Transverse colon (tissue), 4 donors: ENCODE results near the gene GNB1L. TPM values are rescaled to one million over a fixed set of nuclear protein-coding genes. Genes with fewer than 3 reads are reported as not detected.

Source experiments
- DNase-seq: peaks from one replicate; pipeline ENCODE4 v3.0.0-alpha.2; 2019
- H3K27ac ChIP-seq, 4 donors: fragments of 200-600 bp; sonication (generic); 2 replicates each; pipeline ENCODE4 v1.5.1; 2016 to 2018; ENCODE audit warnings: inconsistent platforms in 4 of 4
- H3K27me3 ChIP-seq: fragments of 200-600 bp; sonication (generic); 2 replicates; pipeline ENCODE4 v1.5.1; 2017; ENCODE audit warnings: inconsistent platforms
- H3K36me3 ChIP-seq, 4 donors: fragments of 200-600 bp; sonication (generic); 2 replicates each; pipeline ENCODE4 v1.5.1; 2017 to 2019; ENCODE audit warnings: inconsistent platforms in 4 of 4
- H3K4me1 ChIP-seq, 4 donors: fragments of 200-600 bp; sonication (generic); 2 replicates each; pipeline ENCODE4 v1.5.1; 2017 to 2020; ENCODE audit warnings: inconsistent platforms in 4 of 4
- H3K4me3 ChIP-seq, 4 donors: fragments of 200-600 bp; sonication (generic); 1 replicate in 1 of 4; 2 replicates in 3 of 4; pipeline versions ENCODE4 v1.5.1 to v1.6.1; 2017 to 2019; ENCODE audit warnings: inconsistent platforms in 4 of 4
- H3K9me3 ChIP-seq, 2 donors: fragments of 200-600 bp; sonication (generic); 2 replicates each; pipeline ENCODE4 v1.5.1; 2017 to 2019; ENCODE audit warnings: inconsistent platforms in 2 of 2
- CTCF ChIP-seq, 5 experiments: fragments of 200-600 bp in 3 of 5; fragments of 450-650 bp in 2 of 5; sonication (generic) in 3 of 5; IDR thresholded peaks; 1 replicate in 2 of 5; 2 replicates in 3 of 5; pipeline ENCODE4 v1.5.1; 2016 to 2017; ENCODE audit warnings: antibody characterized with exemption in 5 of 5, inconsistent platforms in 3 of 5, mild to moderate bottlenecking in 2 of 5, moderate library complexity in 1 of 5
- EP300 ChIP-seq: sonication (generic); formaldehyde crosslinking; IDR thresholded peaks from one replicate; pipeline ENCODE4 v1.6.1; 2017; ENCODE audit warnings: antibody characterized with exemption, low read depth
- POLR2A ChIP-seq: fragments of 450-650 bp; IDR thresholded peaks from one replicate; pipeline ENCODE4 v1.6.1; 2016; ENCODE audit warnings: antibody characterized with exemption, mild to moderate bottlenecking, moderate library complexity
- POLR2AphosphoS5 ChIP-seq, 3 donors: sonication (generic); formaldehyde crosslinking; IDR thresholded peaks; one replicate each; pipeline ENCODE4 v1.6.1; 2016; ENCODE audit warnings: antibody characterized with exemption in 3 of 3
- WGBS, 2 donors: methylation state at CpG; one replicate each; pipeline ENCODE4 v1.1.5; 2018; ENCODE audit warnings: low coverage in 1 of 2; 5-methylcytosine and 5-hydroxymethylcytosine counted together
- in situ Hi-C, 4 donors: fragments of 200-750 bp; cut with MboI; loops; one replicate each; pipeline versions ENCODE4 v1.15.0 to v1.15.1; 2017; ENCODE audit warnings: low sequenced_read_pairs in 3 of 4, low pct_ligation_motif_present in 1 of 4, low pct_unique_long_range_greater_than_20kb in 1 of 4
- intact Hi-C: fragments of 100-400 bp; cut with DNase I; formaldehyde crosslinking; loops from one replicate; pipeline ENCODE4 v1.15.1; 2023; ENCODE audit warnings: low total_unique reads
- total RNA-seq, 4 donors: library from RNA; depleted of rRNA; stranded (reverse); fragments of >200 nt; gene quantifications; one replicate each; pipeline ENCODE4 v1.1.0, GENCODE V29; 2016

The GNB1L gene
- total RNA-seq, 4 donors from 2014 or later, result 0.80 to 4.8 (median 2.8) TPM

GRCh38 chr22:19775496-19776325 is 79.0 kb downstream of the GNB1L start:
- no peak for DNase-seq
- intact Hi-C loops (no loop called here), in situ Hi-C loops (no loop called here)
- Histone ChIP-seq H3K4me3 (no peak overlapping the region), H3K27ac (no peak overlapping the region), H3K9me3 (no peaks in the 10 kb centered on the region), H3K27me3 (peaks cover 76% of the 10 kb centered on the region), H3K4me1 (no peaks in the 10 kb centered on the region), H3K36me3 (no peaks in the 10 kb centered on the region)
- 86% methylated on average over 22 of the region's 24 CpGs; no CpG with 5 or more reads in 1 of the 2 donors for WGBS, 2 donors
- TF ChIP-seq EP300 (no peak), POLR2A (no peak), CTCF (IDR thresholded peaks at IDR 0.05) (no peak)

GRCh38 chr22:19774628-19775027 is 80.0 kb downstream of the GNB1L start:
- DNase-seq, result no peak
- H3K27ac ChIP-seq, result no peak overlapping the region
- intact Hi-C loops (no loop called here), in situ Hi-C loops (no loop called here)
- H3K4me3 ChIP-seq, result no peak overlapping the region
- H3K4me1 ChIP-seq, result no peaks in the 10 kb centered on the region
- no peaks in the 10 kb centered on the region for H3K9me3 ChIP-seq
- WGBS, 2 donors, result 71 to 91% methylated on average over 1 to 8 of the region's 8 CpGs
- H3K27me3 ChIP-seq, result peaks cover 87% of the 10 kb centered on the region
- TF ChIP-seq POLR2A, result no peak
- no peak for TF ChIP-seq CTCF (IDR thresholded peaks at IDR 0.05)
- no peak for TF ChIP-seq EP300
- no peak for TF ChIP-seq POLR2AphosphoS5 (IDR thresholded peaks at IDR 0.05)
- no peaks in the 10 kb centered on the region for H3K36me3 ChIP-seq

GRCh38 chr22:19773470-19774040 is 81.1 kb downstream of the GNB1L start:
- Histone ChIP-seq H3K27ac (no peak overlapping the region), H3K36me3 (no peaks in the 10 kb centered on the region), H3K27me3 (peaks cover 93% of the 10 kb centered on the region), H3K9me3 (no peaks in the 10 kb centered on the region), H3K4me3 (no peak overlapping the region), H3K4me1 (no peaks in the 10 kb centered on the region)
- WGBS, 2 donors, result 71% methylated on average over 6 of the region's 9 CpGs; no CpG with 5 or more reads in 1 of the 2 donors
- TF ChIP-seq POLR2A (no peak), POLR2AphosphoS5 (IDR thresholded peaks at IDR 0.05) (no peak), EP300 (no peak), CTCF (IDR thresholded peaks at IDR 0.05) (no peak)
- in situ Hi-C loops (no loop called here), intact Hi-C loops (no loop called here)
- DNase-seq, result no peak

GRCh38 chr22:19772673-19773469 is 81.8 kb downstream of the GNB1L start:
- in situ Hi-C loops, result no loop called here
- DNase-seq, result no peak

More at GRCh38 chr22:19772673-19773469, 81.8 kb downstream of the GNB1L start:
- TF ChIP-seq POLR2AphosphoS5 (IDR thresholded peaks at IDR 0.05) (no peak), POLR2A (no peak), EP300 (no peak), CTCF (IDR thresholded peaks at IDR 0.05) (no peak)
- peaks cover 93% of the 10 kb centered on the region for H3K27me3 ChIP-seq
- 36 to 69% methylated on average over 2 to 23 of the region's 25 CpGs for WGBS, 2 donors
- intact Hi-C loops, result no loop called here
- H3K27ac ChIP-seq, result no peak overlapping the region
- H3K36me3 ChIP-seq, result no peaks in the 10 kb centered on the region
- H3K4me3 ChIP-seq, result no peak overlapping the region
- H3K9me3 ChIP-seq, result no peaks in the 10 kb centered on the region
- no peaks in the 10 kb centered on the region for H3K4me1 ChIP-seq
